ENCODE results near the gene DNAH6.

DNA sequence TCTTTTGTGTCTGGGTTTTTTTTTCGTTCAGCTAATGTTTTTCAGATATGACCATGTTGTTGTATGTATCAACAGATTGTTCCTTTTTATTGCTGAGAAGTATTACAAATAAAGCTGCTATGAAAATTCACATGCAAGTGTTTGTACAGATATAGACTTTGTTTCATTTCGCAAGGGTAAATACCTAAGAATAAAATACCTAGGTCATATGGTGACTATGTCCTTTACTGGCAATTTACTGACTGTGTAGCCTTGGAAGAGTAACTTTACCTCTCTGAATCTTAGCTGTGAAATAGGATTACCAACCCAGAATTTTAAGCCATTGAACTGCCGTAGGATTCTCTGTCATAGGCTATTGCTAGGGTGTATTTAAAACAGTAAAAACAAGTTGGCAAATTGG lies 19.0 kb upstream of the DNAH6 start:
- TF ChIP-seq, protein P1, sequence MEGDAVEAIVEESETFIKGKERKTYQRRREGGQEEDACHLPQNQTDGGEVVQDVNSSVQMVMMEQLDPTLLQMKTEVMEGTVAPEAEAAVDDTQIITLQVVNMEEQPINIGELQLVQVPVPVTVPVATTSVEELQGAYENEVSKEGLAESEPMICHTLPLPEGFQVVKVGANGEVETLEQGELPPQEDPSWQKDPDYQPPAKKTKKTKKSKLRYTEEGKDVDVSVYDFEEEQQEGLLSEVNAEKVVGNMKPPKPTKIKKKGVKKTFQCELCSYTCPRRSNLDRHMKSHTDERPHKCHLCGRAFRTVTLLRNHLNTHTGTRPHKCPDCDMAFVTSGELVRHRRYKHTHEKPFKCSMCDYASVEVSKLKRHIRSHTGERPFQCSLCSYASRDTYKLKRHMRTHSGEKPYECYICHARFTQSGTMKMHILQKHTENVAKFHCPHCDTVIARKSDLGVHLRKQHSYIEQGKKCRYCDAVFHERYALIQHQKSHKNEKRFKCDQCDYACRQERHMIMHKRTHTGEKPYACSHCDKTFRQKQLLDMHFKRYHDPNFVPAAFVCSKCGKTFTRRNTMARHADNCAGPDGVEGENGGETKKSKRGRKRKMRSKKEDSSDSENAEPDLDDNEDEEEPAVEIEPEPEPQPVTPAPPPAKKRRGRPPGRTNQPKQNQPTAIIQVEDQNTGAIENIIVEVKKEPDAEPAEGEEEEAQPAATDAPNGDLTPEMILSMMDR (IDR thresholded peaks at IDR 0.05; ENCODE audit: insufficient read depth, low read length, poor library complexity, severe bottlenecking), result no peak
- TF ChIP-seq EZH2phosphoT487 (conservative IDR thresholded peaks at IDR 0.05; ENCODE audit: low read length), result no peak
